ENCODE measurements around the gene ACSM4. TPM values are rescaled to one million over a fixed set of nuclear protein-coding genes. Genes with fewer than 3 reads are reported as not detected.

The ACSM4 gene
- total and polyA plus RNA-seq, 2 experiments from 2014 or later, result not detected

DNA sequence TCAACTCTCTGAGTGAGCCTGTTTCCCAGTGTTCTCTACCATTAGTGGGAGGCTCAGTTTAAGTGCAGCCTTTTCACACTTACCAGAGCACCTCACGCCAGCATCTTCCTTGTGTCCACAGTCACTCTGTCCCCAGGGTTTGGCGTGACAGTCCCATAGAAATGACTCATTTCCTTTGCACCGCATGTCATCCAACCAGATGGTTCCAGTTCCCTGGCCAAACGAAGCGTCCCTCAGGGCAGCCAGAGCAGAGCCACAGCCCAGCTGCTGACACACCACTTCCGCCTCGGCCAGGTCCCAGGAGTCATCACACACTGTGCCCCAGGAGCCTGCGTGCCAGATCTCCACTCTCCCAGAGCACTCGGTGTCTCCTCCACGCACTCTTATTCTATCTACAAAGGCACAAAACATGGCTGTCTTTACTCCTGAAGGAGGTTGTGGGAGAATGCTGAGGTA, 65.4 kb downstream of the ACSM4 start:
- Histone ChIP-seq H3K27ac (0 out of 2 replicates have a peak overlapping the region, but pooled peaks have one; percentile 3), H3K4me2 (ENCODE audit: unreplicated experiment) (no peak overlapping the region), H3K4me3 (peak overlapping the region; percentile 19; the same call in 1 of the 2 replicates), H3K4me1 (ENCODE audit: insufficient read depth) (peaks cover 5% of the 10 kb centered on the region; the same call in 1 of the 2 replicates), H3F3A (ENCODE audit: insufficient read depth) (no peaks in the 10 kb centered on the region), H4K20me1 (ENCODE audit: insufficient read depth) (no peaks in the 10 kb centered on the region), H3K9ac (no peak overlapping the region), H3K27me3 (replicated peaks; ENCODE audit: insufficient read depth) (no peaks in the 10 kb centered on the region), H2AFZ (peak overlapping the region; percentile 70), H3K36me3 (ENCODE audit: low read depth) (no peaks in the 10 kb centered on the region), H3K9me3 (ENCODE audit: low read depth) (no peaks in the 10 kb centered on the region), H3K9me2 (ENCODE audit: insufficient read depth) (no peaks in the 10 kb centered on the region), H3K79me2 (ENCODE audit: insufficient read depth) (no peaks in the 10 kb centered on the region)
- WGBS, 2 experiments (ENCODE audit: low coverage in 1 of 2, low lambda C conversion rate in 2 of 2, missing lambda C conversion rate in 2 of 2), result 22 to 30% methylated on average over 10 of the region's 10 CpGs
- peak; percentile 66 for DNase-seq
- TF ChIP-seq EZH2 (IDR thresholded peaks at IDR 0.05; ENCODE audit: insufficient read depth, poor library complexity, severe bottlenecking), result no peak
- TF ChIP-seq EZH2phosphoT487 (IDR thresholded peaks at IDR 0.05; ENCODE audit: insufficient read depth, low read depth), result no peak
- in situ Hi-C loops (cut with MboI), result no loop called here

DNA sequence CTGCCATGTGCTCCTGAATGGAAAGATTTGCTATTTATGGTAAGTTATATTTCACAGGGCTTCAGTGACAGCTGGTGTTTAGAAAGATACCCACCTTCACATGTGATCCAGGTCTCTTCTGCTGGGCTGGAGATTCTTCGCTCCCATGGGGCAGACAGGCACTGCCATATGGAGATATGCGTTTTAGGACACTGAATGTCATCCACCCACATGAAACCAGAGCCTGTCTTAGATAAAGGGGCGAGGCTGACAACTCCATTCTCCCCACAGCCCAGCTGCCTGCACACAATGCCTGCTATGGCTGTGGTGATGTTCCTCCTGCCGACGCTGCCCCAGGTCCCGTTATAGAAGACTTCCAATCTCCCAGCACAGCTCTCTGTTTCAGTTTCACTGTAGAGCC, 69.4 kb downstream of the ACSM4 start:
- DNase-seq, result peak; percentile 11
- H3K4me2 ChIP-seq (ENCODE audit: unreplicated experiment), result no peak overlapping the region
- no peak overlapping the region for H3K27ac ChIP-seq
- H3K4me1 ChIP-seq (ENCODE audit: insufficient read depth), result peaks cover 9% of the 10 kb centered on the region; the same call in 1 of the 2 replicates
- in situ Hi-C loops (cut with MboI), result loop anchor here (10.0 kb wide), 1 partner anchor 242 kb away; no protein-coding TSS in a partner anchor
- no peaks in the 10 kb centered on the region for H3K36me3 ChIP-seq (ENCODE audit: low read depth)
- H3K79me2 ChIP-seq (ENCODE audit: insufficient read depth), result no peaks in the 10 kb centered on the region
- H3K9me2 ChIP-seq (ENCODE audit: insufficient read depth), result no peaks in the 10 kb centered on the region
- 10 to 11% methylated on average over 6 of the region's 6 CpGs for WGBS, 2 experiments (ENCODE audit: low coverage in 1 of 2, low lambda C conversion rate in 2 of 2, missing lambda C conversion rate in 2 of 2)
- TF ChIP-seq EZH2phosphoT487 (IDR thresholded peaks at IDR 0.05; ENCODE audit: insufficient read depth, low read depth), result no peak
- TF ChIP-seq EZH2 (IDR thresholded peaks at IDR 0.05; ENCODE audit: insufficient read depth, poor library complexity, severe bottlenecking), result no peak
- peaks cover 6% of the 10 kb centered on the region; the same call in 1 of the 2 replicates for H3F3A ChIP-seq (ENCODE audit: insufficient read depth)
- H3K27me3 ChIP-seq (replicated peaks; ENCODE audit: insufficient read depth), result no peaks in the 10 kb centered on the region
- no peaks in the 10 kb centered on the region for H3K9me3 ChIP-seq (ENCODE audit: low read depth)
- H3K9ac ChIP-seq, result no peak overlapping the region
- no peaks in the 10 kb centered on the region for H4K20me1 ChIP-seq (ENCODE audit: insufficient read depth)
- H2AFZ ChIP-seq, result peak overlapping the region; percentile 41; the same call in 1 of the 2 replicates
- no peak overlapping the region for H3K4me3 ChIP-seq

GRCh38 chr12:7374423-7375144, 70.7 kb downstream of the ACSM4 start:
- Histone ChIP-seq H3K4me1 (ENCODE audit: insufficient read depth) (peaks cover 9% of the 10 kb centered on the region; the same call in 1 of the 2 replicates), H3F3A (ENCODE audit: insufficient read depth) (peaks cover 6% of the 10 kb centered on the region; the same call in 1 of the 2 replicates), H3K27ac (no peak overlapping the region), H3K9me3 (ENCODE audit: low read depth) (no peaks in the 10 kb centered on the region), H3K4me3 (no peak overlapping the region), H3K79me2 (ENCODE audit: insufficient read depth) (no peaks in the 10 kb centered on the region), H4K20me1 (ENCODE audit: insufficient read depth) (no peaks in the 10 kb centered on the region), H3K9ac (no peak overlapping the region), H3K4me2 (ENCODE audit: unreplicated experiment) (no peak overlapping the region), H3K27me3 (replicated peaks; ENCODE audit: insufficient read depth) (no peaks in the 10 kb centered on the region), H3K9me2 (ENCODE audit: insufficient read depth) (no peaks in the 10 kb centered on the region), H3K36me3 (ENCODE audit: low read depth) (no peaks in the 10 kb centered on the region), H2AFZ (peak overlapping the region; percentile 8; the same call in 1 of the 2 replicates)
- in situ Hi-C loops (cut with MboI), result loop anchor here (10.0 kb wide), 1 partner anchor 240 kb away; no protein-coding TSS in a partner anchor
- TF ChIP-seq EZH2 (IDR thresholded peaks at IDR 0.05; ENCODE audit: insufficient read depth, poor library complexity, severe bottlenecking) (no peak), EZH2phosphoT487 (IDR thresholded peaks at IDR 0.05; ENCODE audit: insufficient read depth, low read depth) (no peak)
- whole genome bisulfite sequencing, 2 experiments (ENCODE audit: low coverage in 1 of 2, low lambda C conversion rate in 2 of 2, missing lambda C conversion rate in 2 of 2), result 23 to 26% methylated on average over 16 to 17 of the region's 17 CpGs
- peak; percentile 69 for DNase-seq

DNA sequence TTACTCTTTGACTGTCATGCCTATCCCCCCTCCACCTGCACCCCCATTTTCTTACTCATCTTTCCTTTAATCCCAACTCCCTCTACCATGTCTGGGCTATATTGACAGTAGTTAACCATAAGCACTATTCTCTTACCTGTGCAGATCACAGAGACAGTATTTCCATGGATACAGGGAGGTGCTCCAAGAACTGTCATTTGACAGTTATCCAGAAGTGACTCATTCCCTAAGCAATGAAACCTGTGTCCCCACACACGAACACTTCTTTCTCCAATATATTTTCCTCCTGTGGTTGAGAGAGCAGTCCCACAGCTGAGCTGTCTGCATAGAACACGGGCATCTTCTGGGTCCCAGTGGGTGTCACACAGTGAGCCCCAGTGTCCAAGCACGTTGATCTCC, 71.3 kb downstream of the ACSM4 start:
- Histone ChIP-seq H2AFZ (no peak overlapping the region), H3K9ac (no peak overlapping the region), H3K36me3 (ENCODE audit: low read depth) (no peaks in the 10 kb centered on the region), H4K20me1 (ENCODE audit: insufficient read depth) (no peaks in the 10 kb centered on the region), H3K4me3 (no peak overlapping the region), H3K27ac (no peak overlapping the region), H3K4me1 (ENCODE audit: insufficient read depth) (0 out of 2 replicates have a peak, but pooled peaks cover 9% of the 10 kb centered on the region), H3K27me3 (replicated peaks; ENCODE audit: insufficient read depth) (no peaks in the 10 kb centered on the region), H3K9me2 (ENCODE audit: insufficient read depth) (no peaks in the 10 kb centered on the region), H3F3A (ENCODE audit: insufficient read depth) (peaks cover 6% of the 10 kb centered on the region; the same call in 1 of the 2 replicates), H3K9me3 (ENCODE audit: low read depth) (no peaks in the 10 kb centered on the region), H3K79me2 (ENCODE audit: insufficient read depth) (no peaks in the 10 kb centered on the region), H3K4me2 (ENCODE audit: unreplicated experiment) (no peak overlapping the region)
- no peak for DNase-seq
- in situ Hi-C loops (cut with MboI), result loop anchor here (10.0 kb wide), 1 partner anchor 240 kb away; no protein-coding TSS in a partner anchor
- TF ChIP-seq EZH2 (IDR thresholded peaks at IDR 0.05; ENCODE audit: insufficient read depth, poor library complexity, severe bottlenecking), result no peak
- no peak for TF ChIP-seq EZH2phosphoT487 (IDR thresholded peaks at IDR 0.05; ENCODE audit: insufficient read depth, low read depth)
- 34 to 37% methylated on average over 3 of the region's 3 CpGs for WGBS, 2 experiments (ENCODE audit: low coverage in 1 of 2, low lambda C conversion rate in 2 of 2, missing lambda C conversion rate in 2 of 2)

Measured in GM23248 (cell line).